Bronchial smooth muscle cell (primary cell): ENCODE results near the gene CRY2. TPM values are rescaled to one million over a fixed set of nuclear protein-coding genes. Genes with fewer than 3 reads are reported as not detected.

Source experiments
- total RNA-seq: library from RNA; depleted of rRNA; stranded (reverse); fragments of >200 nt; gene quantifications from 2 replicates; pipeline ENCODE4 v1.2.1, GENCODE V29; 2014

CRY2 gene
- 12.9 and 18.4 TPM in 2 replicates for total RNA-seq

GRCh38 chr11:45846974-45847910 is at the start of gene CRY2:
TSS of gene CRY2 (plus strand) at chr11:45847475. CDS start at chr11:45847491, 16 bp downstream.

GRCh38 chr11:45804761-45805304 is 42.4 kb upstream of the CRY2 start, which contains the start of gene SLC35C1:
TSS of gene SLC35C1 (plus strand) at chr11:45805149. CDS start at chr11:45805802, 653 bp downstream.

GRCh38 chr11:45885274-45885920 is 38.1 kb downstream of the CRY2 start, which contains the start of gene MAPK8IP1:
TSS of gene MAPK8IP1 (plus strand) at chr11:45885651. CDS start at chr11:45885821, 170 bp downstream.

GRCh38 chr11:45906965-45907611 is 59.8 kb downstream of the CRY2 start, which contains the start of gene FREY1:
TSS of gene FREY1 (minus strand) at chr11:45907271. CDS start at chr11:45907245, 26 bp downstream.

GRCh38 chr11:45917623-45918330 is 70.5 kb downstream of the CRY2 start, which contains the start of gene PEX16:
TSS of gene PEX16 (minus strand) at chr11:45917877. CDS start at chr11:45917811, 66 bp downstream.

GRCh38 chr11:45922425-45923082 is 75.3 kb downstream of the CRY2 start, which contains the start of gene LARGE2:
TSS of gene LARGE2 (plus strand) at chr11:45922656. CDS start at chr11:45922883, 227 bp downstream.

Other genes with a start within 250 kb of the CRY2 start
- under 0.01 and 0.32 TPM in 2 replicates for gene CHST1, start 181.9 kb upstream of the CRY2 start, total RNA-seq
- gene SLC35C1, start 42.3 kb upstream of the CRY2 start, total RNA-seq: 5.0 and 5.1 TPM in 2 replicates
- 9.4 and 9.5 TPM in 2 replicates for gene MAPK8IP1, start 38.2 kb downstream of the CRY2 start, total RNA-seq
- 1.2 and 2.2 TPM in 2 replicates for gene FREY1, start 59.8 kb downstream of the CRY2 start, total RNA-seq
- gene PEX16, start 70.4 kb downstream of the CRY2 start, total RNA-seq: 32.3 and 33.5 TPM in 2 replicates
- under 0.01 TPM in 1 of 2 replicates, not detected in the other for gene LARGE2, start 75.2 kb downstream of the CRY2 start, total RNA-seq